Measurements from ENCODE around the gene CSNK2B.

CSNK2B gene

DNA sequence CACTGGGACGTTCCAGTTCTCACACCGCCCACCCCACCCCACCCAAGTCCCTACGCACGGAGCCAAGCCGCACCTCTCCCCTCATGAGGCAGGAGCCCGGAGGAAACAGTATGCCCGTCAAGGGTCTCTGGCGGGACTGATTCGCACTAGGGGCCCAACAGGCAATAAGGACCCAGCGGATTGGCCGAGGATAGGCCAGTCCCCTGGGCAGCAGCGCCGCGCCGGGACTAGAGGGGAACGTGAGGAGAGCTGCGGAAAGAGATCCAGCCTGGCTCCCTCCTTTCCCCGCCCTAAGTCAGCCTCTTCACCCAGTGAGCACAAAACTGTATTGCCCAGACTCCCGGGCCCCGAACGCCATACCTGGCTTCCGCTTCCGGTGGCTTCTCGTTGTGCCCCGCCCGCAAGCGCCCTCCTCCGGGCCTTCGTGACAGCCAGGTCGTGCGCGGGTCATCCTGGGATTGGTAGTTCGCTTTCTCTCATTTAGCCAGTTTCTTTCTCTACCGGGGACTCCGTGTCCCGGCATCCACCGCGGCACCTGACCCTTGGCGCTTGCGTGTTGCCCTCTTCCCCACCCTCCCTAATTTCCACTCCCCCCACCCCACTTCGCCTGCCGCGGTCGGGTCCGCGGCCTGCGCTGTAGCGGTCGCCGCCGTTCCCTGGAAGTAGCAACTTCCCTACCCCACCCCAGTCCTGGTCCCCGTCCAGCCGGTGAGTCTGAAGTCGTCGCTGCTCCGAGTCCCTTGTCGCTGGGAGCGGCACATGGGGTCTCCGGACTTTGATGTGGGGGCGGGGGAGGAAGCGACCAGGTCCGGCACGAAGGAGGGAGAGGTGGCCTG lies at the start of gene CSNK2B:
CSNK2B (plus strand) TSS at position 580 of the 836 bp plus-strand sequence. CDS start 752 bp downstream, outside the sequence.
- peak; percentile 97 for DNase-seq (ENCODE audit: low spot score)

DNA sequence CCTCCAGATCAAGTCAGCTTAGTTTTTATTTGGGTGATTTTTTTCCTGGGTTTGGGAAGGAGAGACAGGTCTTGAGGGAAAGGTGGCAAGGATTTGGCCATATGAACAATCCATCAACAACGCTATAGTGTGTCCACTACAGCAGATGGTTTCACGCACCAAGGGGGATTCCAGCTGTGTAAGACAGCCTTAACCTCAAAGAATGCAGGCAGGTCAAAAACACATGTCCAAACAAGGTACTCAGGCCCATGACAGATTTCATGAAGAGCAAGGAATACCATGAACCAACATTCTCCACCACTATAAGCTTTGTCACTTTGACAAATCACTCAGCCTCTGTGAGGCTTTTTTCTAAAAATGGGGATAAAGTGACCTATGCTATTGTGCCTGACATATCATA lies 48.9 kb upstream of the CSNK2B start:
- no peak for DNase-seq (ENCODE audit: low spot score)

DNA sequence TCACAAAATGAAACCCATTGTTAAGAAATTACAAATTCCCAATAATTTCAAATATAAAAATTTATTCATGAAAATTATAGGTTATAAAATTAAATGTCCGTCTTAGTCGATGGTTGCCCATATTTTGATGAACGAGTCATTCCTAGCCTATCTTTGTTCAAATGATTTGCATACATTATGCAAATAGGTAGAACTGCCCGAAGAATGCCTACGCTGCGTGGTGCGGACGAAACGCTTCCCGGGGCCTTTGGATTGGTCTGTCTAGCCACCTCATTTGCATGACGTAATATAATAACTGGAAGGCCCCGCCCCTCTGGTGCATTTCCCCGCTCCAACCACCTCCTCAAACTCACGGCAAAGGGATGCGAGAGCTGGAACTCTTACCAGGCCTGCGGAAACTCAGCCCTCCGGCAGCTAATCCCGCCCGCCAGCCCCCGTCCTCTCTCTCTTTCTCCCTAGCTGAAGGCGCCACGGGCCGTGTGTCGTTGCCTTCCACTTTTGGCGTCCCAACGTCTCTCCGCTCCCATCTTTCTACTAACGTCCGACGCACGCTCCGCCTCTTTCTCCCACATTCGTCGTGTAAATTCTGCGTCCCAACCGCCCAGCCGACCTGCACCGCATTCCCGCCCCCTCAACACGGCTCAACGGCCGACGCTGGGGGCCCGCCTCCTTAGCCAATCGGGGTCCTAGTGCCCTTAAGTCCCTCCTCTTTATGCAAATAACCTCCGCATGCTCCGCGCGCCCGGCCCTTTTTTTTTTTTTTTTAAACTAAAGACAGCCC lies 45.9 kb upstream of the CSNK2B start:
- peak; percentile 99 for DNase-seq (ENCODE audit: low spot score)

DNA sequence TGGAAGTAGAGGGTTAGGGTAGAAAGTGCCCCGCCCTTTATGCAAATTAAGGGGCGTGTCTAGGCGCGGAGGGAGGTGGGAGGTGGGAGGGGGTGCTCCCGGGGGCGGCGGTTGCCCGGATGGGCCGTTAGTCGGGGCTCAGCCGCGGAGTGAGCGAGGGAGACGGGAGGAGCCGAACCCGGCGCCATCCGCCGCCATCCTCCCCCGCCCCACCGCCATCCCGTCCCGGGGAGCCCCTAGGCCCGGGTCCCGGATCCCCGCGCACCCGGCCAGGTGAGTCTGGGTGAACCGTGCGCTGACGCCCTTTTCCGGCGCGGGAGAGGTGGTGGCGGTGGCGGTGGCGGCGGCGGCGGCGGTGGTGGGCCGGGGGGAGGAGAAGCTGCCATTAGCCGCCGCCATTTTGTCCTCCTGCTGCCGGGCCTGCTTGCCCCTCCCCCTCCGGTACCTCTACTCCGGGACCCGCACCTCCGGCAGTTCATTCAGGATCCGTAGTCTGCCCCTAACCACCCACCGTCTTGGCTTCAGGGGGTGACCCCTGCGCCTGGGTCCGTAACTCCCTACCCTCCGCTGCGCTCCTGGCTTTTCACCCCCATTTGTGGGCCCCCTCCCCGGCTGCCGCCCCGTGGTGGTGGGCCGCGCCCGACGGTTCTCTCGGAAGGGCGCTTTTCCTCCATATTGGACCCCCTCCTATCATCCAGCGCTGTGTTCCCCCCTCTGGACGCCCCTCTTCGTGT lies 45.1 kb upstream of the CSNK2B start, which contains the start of gene PRRC2A:
PRRC2A (plus strand) TSS at position 130 of the 734 bp plus-strand sequence. CDS start 2,075 bp downstream, outside the sequence.
- DNase-seq (ENCODE audit: low spot score): peak; percentile 70

DNA sequence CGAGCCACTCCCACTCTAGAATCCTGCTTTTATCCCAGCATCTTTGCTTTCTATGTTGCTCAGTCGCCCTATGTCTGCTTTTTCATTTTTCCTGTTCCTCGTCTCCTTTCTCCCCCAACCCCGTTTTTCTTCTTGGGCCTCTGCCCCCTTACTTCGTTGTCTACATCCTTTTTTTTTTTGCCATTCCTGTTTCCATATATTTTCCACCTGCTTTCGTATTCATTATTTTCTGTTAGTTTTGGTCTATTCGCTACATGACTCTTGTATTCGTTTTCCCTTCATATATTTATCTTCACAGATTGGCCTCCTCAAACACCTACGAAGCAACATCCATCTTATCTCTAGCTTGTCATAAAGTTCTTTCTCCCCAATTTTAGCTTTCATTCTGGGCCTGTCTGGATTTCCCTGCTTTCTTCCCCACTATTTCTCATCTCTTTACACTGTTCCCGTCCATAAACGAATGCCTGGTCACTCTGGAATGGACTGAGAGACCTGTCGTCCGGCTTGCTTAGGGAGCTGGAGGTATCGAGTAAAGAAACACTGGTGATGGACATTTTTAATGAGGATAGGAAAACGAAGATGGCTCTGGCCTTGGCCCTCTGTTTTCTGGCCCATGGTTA lies 44.5 kb upstream of the CSNK2B start:
- no peak for DNase-seq (ENCODE audit: low spot score)

DNA sequence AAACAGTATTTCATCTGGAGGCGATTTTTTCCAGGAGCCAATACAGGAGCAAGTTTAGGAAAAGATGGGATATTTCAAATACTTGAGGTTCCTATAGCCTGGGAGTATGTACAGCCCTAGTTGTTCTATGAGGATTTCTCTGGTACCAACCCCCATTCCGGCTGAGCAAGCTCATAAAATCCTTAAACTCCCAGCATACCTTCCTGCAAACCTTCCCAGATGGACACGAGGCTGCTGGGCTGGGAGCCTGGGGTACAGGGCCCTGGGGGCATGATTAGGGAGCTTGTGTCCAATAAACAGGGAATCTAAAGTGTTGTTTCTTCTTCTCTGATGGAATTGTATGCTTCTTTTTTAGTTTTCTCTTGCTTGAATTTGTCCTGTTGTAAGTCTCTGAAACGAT lies 43.9 kb upstream of the CSNK2B start:
- DNase-seq (ENCODE audit: low spot score): peak; percentile 18

DNA sequence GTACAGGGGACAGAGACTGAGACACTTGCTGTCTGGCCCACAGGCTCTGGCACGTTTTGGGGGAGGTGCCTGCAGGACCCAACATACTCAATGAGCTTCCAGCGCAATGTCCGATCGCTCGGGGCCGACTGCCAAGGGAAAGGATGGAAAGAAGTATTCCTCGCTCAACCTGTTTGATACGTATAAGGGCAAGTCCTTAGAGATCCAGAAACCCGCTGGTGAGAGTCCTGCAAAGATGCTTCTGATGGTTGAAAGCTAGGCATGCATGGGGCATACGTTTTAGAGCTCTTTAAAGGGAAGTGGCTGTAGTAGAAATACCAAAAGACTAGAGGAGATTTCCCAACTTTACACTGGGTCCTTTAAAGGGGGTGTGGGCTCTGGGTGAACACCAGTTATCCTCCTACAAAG lies 43.2 kb upstream of the CSNK2B start:
- DNase-seq (ENCODE audit: low spot score): no peak

DNA sequence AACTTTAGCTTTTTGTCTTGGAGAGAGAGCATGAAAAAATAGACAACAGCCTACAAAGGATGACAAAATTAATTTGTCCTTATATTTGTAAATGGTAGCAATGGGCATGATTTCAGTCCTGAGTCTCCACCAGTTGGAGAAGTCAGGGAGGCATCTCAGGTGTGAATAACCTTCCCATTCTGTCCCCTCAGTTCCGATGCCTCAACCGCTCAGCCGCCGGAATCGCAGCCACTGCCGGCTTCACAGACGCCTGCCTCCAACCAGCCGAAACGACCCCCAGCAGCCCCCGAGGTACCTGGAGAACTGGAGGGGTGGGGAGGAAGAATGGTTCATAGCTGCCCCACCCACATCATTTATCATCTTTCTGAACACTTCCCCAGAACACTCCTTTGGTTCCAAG lies 41.8 kb upstream of the CSNK2B start:
- no peak for DNase-seq (ENCODE audit: low spot score)

DNA sequence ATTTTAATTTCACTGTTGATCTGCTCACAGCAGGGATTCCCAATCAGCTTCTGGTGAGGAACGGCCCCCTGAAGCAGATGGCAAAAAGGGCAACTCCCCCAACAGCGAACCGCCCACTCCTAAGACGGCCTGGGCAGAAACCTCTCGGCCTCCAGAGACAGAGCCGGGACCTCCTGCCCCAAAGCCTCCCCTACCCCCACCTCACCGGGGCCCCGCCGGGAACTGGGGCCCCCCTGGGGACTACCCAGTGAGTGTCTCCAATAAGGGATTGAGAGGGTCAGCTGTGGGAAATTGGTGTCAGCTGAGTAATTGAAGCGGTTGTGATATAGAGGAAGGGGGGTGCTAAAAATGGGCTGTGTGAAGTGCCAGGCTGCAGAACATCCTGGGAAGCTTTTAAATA lies 38.9 kb upstream of the CSNK2B start:
- no peak for DNase-seq (ENCODE audit: low spot score)

DNA sequence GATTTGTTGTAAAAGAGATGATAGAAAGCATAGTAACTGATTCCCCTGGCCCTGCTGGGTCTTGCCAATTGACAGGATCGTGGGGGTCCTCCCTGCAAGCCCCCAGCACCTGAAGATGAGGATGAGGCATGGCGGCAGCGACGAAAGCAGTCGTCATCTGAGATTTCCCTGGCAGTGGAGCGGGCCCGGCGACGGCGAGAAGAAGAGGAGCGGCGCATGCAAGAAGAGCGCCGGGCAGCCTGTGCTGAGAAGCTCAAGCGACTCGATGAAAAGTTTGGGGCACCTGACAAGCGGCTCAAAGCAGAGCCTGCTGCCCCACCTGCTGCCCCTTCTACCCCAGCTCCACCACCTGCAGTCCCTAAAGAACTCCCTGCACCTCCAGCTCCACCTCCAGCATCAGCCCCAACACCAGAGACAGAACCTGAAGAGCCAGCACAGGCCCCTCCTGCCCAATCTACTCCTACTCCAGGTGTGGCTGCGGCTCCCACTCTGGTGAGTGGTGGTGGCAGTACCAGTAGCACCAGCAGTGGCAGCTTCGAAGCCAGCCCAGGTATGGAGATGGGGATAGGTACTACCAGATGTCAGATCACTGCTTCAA lies 38.1 kb upstream of the CSNK2B start:
- no peak for DNase-seq (ENCODE audit: low spot score)

DNA sequence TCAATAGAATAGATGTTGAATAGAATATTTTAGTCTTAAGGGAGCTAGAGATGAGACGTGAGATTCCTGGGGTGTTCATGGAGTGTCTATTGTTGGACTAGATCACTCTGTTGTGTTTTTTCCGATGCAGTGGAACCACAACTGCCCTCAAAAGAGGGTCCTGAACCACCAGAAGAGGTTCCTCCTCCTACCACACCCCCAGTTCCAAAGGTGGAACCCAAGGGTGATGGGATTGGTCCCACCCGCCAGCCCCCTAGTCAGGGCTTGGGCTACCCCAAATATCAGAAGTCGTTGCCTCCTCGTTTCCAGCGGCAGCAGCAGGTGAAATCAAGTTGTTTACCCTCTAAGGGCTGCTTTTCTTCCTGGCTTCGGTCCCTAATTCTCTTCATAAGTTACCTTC lies 36.9 kb upstream of the CSNK2B start:
- DNase-seq (ENCODE audit: low spot score): no peak

DNA sequence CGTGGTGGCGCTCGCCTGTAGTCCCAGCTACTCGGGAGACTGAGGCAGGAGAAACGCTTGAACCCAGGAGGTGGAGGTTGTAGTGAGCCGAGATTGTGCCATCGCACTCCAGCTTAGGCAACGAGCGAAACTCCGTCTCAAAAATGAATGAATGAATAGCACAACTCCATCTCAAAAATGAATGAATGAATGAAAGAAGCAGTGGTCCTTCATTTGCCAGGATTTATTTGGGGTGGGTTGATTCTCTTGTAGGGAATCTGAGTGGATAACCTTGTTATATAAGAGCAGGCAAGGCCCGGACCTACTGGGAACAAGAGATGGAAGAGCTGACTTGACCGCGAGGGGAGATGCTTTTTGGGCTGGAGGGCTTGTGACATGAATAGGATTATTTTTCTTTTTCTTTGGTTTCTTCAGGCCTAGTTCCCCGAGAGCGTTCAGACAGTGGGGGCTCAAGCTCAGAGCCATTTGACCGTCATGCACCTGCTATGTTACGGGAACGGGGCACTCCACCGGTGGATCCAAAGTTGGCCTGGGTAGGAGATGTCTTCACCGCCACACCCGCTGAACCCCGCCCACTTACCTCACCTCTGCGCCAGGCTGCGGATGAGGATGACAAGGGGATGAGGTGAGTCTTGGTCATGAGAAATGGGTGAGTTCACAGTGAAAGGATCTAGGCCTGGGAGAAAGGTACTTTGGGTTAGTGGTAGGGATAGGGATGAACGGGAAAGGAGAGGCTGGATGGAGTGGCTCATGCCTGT lies 35.5 kb upstream of the CSNK2B start:
- no peak for DNase-seq (ENCODE audit: low spot score)

DNA sequence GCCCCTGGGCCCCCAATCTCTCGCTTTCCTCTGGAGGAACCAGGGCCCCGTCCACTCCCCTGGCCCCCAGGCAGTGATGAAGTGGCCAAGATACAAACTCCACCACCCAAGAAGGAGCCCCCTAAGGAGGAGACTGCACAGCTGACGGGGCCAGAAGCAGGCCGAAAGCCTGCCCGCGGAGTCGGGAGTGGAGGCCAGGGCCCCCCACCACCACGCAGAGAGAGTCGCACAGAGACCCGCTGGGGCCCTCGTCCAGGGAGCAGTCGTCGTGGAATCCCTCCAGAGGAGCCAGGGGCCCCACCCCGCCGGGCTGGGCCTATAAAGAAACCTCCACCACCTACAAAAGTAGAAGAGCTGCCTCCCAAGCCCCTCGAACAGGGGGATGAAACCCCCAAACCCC lies 34.7 kb upstream of the CSNK2B start:
- DNase-seq (ENCODE audit: low spot score): no peak

DNA sequence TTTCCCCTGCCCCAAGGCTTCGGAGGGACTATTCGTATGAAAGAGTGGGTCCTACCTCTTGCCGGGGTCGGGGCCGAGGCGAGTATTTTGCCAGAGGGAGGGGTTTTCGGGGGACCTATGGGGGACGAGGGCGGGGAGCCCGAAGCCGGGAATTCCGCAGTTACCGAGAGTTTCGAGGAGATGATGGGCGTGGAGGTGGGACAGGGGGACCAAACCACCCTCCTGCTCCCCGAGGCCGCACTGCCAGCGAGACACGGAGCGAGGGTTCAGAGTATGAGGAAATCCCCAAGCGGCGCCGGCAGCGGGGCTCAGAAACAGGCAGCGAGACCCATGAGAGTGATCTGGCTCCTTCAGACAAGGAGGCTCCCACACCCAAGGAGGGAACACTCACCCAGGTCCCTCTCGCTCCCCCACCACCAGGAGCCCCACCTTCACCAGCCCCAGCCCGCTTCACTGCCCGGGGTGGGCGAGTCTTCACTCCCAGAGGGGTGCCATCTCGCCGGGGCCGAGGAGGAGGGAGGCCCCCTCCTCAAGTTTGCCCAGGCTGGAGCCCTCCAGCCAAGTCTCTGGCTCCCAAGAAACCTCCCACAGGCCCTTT lies 34.1 kb upstream of the CSNK2B start:
- DNase-seq (ENCODE audit: low spot score): no peak

DNA sequence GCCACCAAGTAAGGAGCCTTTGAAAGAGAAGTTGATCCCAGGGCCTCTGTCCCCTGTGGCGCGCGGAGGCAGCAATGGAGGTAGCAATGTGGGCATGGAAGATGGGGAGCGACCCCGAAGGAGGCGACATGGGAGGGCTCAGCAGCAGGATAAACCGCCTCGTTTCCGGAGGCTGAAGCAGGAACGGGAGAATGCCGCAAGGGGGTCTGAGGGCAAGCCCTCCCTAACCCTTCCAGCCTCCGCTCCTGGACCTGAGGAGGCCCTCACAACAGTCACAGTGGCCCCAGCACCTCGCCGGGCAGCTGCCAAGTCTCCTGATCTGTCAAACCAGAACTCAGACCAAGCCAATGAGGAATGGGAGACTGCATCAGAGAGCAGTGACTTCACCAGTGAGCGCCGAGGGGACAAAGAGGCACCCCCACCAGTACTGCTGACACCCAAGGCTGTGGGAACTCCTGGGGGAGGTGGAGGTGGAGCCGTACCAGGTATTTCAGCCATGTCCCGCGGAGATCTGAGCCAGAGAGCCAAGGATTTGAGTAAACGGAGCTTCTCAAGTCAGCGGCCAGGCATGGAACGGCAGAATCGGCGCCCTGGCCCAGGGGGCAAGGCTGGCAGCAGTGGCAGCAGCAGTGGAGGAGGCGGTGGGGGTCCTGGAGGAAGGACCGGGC lies 33.5 kb upstream of the CSNK2B start:
- DNase-seq (ENCODE audit: low spot score): no peak

DNA sequence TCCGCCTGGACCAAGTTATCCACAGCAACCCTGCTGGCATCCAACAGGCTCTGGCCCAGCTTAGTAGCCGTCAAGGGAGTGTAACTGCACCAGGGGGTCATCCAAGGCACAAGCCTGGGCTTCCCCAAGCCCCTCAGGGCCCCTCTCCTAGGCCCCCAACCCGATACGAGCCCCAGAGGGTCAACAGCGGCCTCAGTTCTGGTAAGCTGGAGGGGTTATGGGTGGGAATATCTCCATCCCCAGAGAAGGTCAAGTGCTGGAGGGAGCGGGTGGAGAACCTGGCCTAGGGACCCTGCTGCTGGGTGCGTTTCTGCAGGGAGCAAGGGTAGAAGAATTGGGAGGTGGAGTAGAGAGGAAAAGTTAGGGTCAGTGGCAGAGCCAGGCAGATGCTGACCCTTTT lies 32.4 kb upstream of the CSNK2B start:
- DNase-seq (ENCODE audit: low spot score): no peak

DNA sequence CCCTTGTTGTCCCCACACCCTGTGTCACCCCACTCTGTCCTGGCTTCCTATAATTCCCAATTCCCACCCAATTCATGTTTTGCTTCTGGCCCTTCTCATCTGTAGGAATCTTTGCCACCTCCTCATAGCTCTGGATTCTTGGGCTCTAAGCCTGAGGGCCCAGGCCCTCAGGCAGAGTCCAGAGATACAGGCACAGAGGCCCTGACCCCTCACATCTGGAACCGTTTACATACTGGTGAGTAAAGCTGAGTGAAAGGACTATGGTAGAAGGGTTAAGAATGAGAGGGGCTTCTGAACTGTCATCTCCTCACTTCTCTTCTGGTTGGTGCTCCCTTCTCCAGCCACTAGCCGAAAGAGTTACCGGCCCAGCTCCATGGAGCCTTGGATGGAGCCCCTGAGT lies 31.7 kb upstream of the CSNK2B start:
- no peak for DNase-seq (ENCODE audit: low spot score)

DNA sequence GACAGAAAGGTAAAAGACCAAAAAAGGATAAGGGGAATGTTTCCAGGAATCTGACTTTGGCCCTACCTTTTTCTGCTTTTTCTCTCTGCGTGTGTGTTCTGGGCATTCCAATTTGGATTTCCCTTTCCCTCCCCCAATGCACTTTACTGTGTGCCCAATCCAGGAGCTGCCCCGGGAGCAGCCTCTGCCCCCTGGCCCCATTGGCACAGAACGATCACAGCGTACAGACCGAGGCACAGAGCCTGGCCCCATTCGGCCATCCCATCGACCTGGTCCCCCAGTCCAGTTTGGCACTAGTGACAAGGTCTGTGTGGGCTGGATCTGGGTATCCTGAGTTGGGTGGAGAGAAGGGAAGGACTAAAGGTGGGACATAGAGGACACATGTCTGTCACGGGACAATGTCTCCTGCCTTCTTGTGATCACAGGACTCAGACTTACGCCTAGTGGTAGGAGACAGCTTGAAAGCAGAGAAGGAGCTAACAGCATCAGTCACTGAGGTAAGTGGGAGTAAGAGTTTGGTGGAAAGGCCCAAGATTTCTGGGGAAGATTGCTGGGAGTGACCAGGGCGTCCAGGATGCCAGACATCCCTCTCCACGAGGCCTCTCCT lies 30.8 kb upstream of the CSNK2B start:
- DNase-seq (ENCODE audit: low spot score): no peak

All from AG08395 (cell line).